GM23338 (cell line): Measurements from ENCODE around the gene EXOC3. TPM values are rescaled to one million over a fixed set of nuclear protein-coding genes. Genes with fewer than 3 reads are reported as not detected.

Experiments
- ATAC-seq: fragments of 200-7000 bp; cut with Tn5 transposase; 3 replicates; pipeline ENCODE4 v1.9.1; 2020
- DNase-seq: peaks from one replicate; pipeline ENCODE4 v3.0.0-alpha.2; 2015; ENCODE audit warnings: low spot score
- H2AFZ ChIP-seq: fragments of 200-600 bp; sonication (generic); 2 replicates; pipeline ENCODE4 v1.8.0; 2016; ENCODE audit warnings: antibody characterized with exemption, mild to moderate bottlenecking, moderate library complexity
- H3F3A ChIP-seq: fragments of 200-600 bp; sonication (generic); replicated peaks from 2 replicates; pipeline ENCODE4 v1.8.0; 2017; ENCODE audit warnings: antibody characterized with exemption, mixed run types, low read depth
- H3K27ac ChIP-seq: fragments of 200-600 bp; sonication (generic); 2 replicates; pipeline ENCODE4 v1.6.1; 2016; ENCODE audit warnings: low read depth
- H3K27me3 ChIP-seq: fragments of 200-600 bp; sonication (generic); 2 replicates; pipeline ENCODE4 v1.8.0; 2016; ENCODE audit warnings: mild to moderate bottlenecking, mixed run types, moderate library complexity; ENCODE audit not compliant: insufficient read depth
- H3K36me3 ChIP-seq: fragments of 200-600 bp; sonication (generic); 2 replicates; pipeline ENCODE4 v1.8.0; 2016; ENCODE audit warnings: mild to moderate bottlenecking; ENCODE audit not compliant: insufficient read depth
- H3K4me1 ChIP-seq: fragments of 200-600 bp; sonication (generic); 2 replicates; pipeline ENCODE4 v1.8.0; 2016; ENCODE audit warnings: mild to moderate bottlenecking, moderate library complexity; ENCODE audit not compliant: insufficient read depth
- H3K4me2 ChIP-seq: fragments of 200-600 bp; sonication (generic); 2 replicates; pipeline ENCODE4 v1.7.1; 2017; ENCODE audit warnings: mixed run types
- H3K4me3 ChIP-seq: fragments of 200-600 bp; sonication (generic); 2 replicates; pipeline ENCODE4 v1.6.1; 2016; ENCODE audit warnings: mixed run types
- H3K79me2 ChIP-seq: fragments of 200-600 bp; sonication (generic); replicated peaks from 2 replicates; pipeline ENCODE4 v1.8.0; 2017; ENCODE audit warnings: mild to moderate bottlenecking; ENCODE audit not compliant: insufficient read depth
- H3K9me2 ChIP-seq: fragments of 200-600 bp; sonication (generic); 2 replicates; pipeline ENCODE4 v1.8.0; 2017; ENCODE audit not compliant: insufficient read depth
- H4K20me1 ChIP-seq: fragments of 200-600 bp; sonication (generic); replicated peaks from 2 replicates; pipeline ENCODE4 v1.8.0; 2017; ENCODE audit warnings: mild to moderate bottlenecking; ENCODE audit not compliant: insufficient read depth
- H3K27ac Mint-ChIP-seq: 2 replicates; pipeline ENCODE4 v1.8.0; 2020; ENCODE audit warnings: inconsistent platforms, mild to moderate bottlenecking, moderate library complexity, mixed read lengths
- H3K27me3 Mint-ChIP-seq: 3 replicates; pipeline ENCODE4 v1.8.0; 2022; ENCODE audit warnings: low read depth, mild to moderate bottlenecking, moderate library complexity, mixed read lengths, inconsistent platforms; ENCODE audit not compliant: insufficient read depth, poor library complexity
- H3K36me3 Mint-ChIP-seq: 3 replicates; pipeline ENCODE4 v1.8.0; 2021; ENCODE audit warnings: low read depth, mild to moderate bottlenecking, inconsistent platforms, moderate library complexity, mixed read lengths
- H3K4me1 Mint-ChIP-seq: 3 replicates; pipeline ENCODE4 v1.8.0; 2020; ENCODE audit warnings: mild to moderate bottlenecking, inconsistent platforms, mixed read lengths
- H3K4me3 Mint-ChIP-seq: 3 replicates; pipeline ENCODE4 v1.8.0; 2021; ENCODE audit warnings: moderate library complexity, mild to moderate bottlenecking, inconsistent platforms, mixed read lengths
- H3K9me3 Mint-ChIP-seq: 3 replicates; pipeline ENCODE4 v1.8.0; 2020; ENCODE audit warnings: moderate library complexity, mild to moderate bottlenecking, inconsistent platforms, mixed read lengths
- CTCF ChIP-seq, 2 experiments: fragments of 200-600 bp in 1 of 2; sonication (generic) in 1 of 2; conservative IDR thresholded peaks; 2 replicates each; pipeline versions ENCODE4 v1.5.1 to v1.6.1; 2016 to 2017; ENCODE audit warnings: antibody characterized with exemption in 2 of 2, low read depth in 2 of 2, mild to moderate bottlenecking in 2 of 2, moderate library complexity in 1 of 2
- EZH2 ChIP-seq: fragments of 200-600 bp; sonication (generic); IDR thresholded peaks from one replicate; pipeline ENCODE4 v1.8.0; 2017; ENCODE audit warnings: antibody characterized with exemption, mild to moderate bottlenecking, low read depth; ENCODE audit not compliant: unreplicated experiment
- EZH2phosphoT487 ChIP-seq: fragments of 200-600 bp; sonication (generic); IDR thresholded peaks from one replicate; pipeline ENCODE4 v1.8.1; 2018; ENCODE audit warnings: antibody characterized with exemption; ENCODE audit not compliant: unreplicated experiment
- JUNB ChIP-seq: IDR thresholded peaks from one replicate; pipeline ENCODE4 v1.6.1; 2016; ENCODE audit warnings: antibody characterized with exemption; ENCODE audit not compliant: unreplicated experiment
- NANOG ChIP-seq: IDR thresholded peaks from 2 replicates; pipeline ENCODE4 v1.6.1; 2016; ENCODE audit warnings: antibody characterized with exemption, borderline replicate concordance
- POLR2AphosphoS5 ChIP-seq: IDR thresholded peaks from 2 replicates; pipeline ENCODE4 v1.6.1; 2016; ENCODE audit warnings: antibody characterized with exemption, low read depth
- REST ChIP-seq: IDR thresholded peaks from one replicate; pipeline ENCODE4 v1.6.1; 2018; ENCODE audit warnings: antibody characterized with exemption; ENCODE audit not compliant: unreplicated experiment
- STAT1 ChIP-seq: IDR thresholded peaks from one replicate; pipeline ENCODE4 v1.6.1; 2016; ENCODE audit warnings: antibody characterized with exemption; ENCODE audit not compliant: unreplicated experiment
- ZNF114 ChIP-seq: fragments of 250-450 bp; sonication (Bioruptor Pico); IDR thresholded peaks from 2 replicates; pipeline ENCODE4 v1.5.0; 2020; ENCODE audit warnings: mild to moderate bottlenecking, moderate library complexity
- ZNF462 ChIP-seq: fragments of 250-450 bp; sonication (Bioruptor Pico); IDR thresholded peaks from 2 replicates; pipeline ENCODE4 v1.5.0; 2020; ENCODE audit warnings: mild to moderate bottlenecking, moderate library complexity
- polyA plus RNA-seq: library from polyadenylated mRNA; unstranded; fragments of >200 nt; fragmentation: Nextera tagmentation; extraction: Ambion mirVana; gene quantifications from 2 replicates; pipeline ENCODE4 v1.2.1, GENCODE V29; 2016
- total RNA-seq: library from RNA; depleted of rRNA; stranded (reverse); fragments of >200 nt; shearing (Covaris generic); gene quantifications from 2 replicates; pipeline ENCODE4 v1.2.3, GENCODE V29; 2014

Gene EXOC3
- total and polyA plus RNA-seq, 2 experiments from 2014 or later: 13.4 to 31.6 TPM

DNA sequence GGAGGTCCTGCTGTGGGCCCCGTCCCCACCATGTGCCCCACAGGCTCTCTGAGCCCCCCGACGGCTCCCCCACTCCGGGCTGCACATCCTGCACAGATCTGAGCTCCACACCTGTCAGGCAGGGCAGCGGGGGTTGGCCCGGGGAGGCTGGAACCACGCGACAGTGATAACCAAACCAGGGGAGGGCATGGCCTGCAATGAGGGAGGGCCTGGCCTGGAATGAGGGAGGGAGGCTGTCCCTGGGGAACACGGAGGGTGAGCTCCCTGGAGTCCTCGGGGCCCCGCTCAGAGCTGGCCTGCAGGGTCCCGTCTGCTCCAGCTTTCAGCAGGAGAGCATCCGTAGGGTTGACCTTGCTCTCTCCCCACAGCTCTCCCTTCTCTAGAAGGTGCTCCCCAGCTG is 50.8 kb downstream of the EXOC3 start:
- ATAC-seq (peak; percentile 10), DNase-seq (no peak)
- Mint-ChIP-seq H3K36me3 (no peaks in the 10 kb centered on the region; the same call in 2 of the 3 replicates), H3K27ac (no peak overlapping the region), H3K4me1 (peaks cover 19% of the 10 kb centered on the region), H3K9me3 (0 out of 3 replicates have a peak, but pooled peaks cover 4% of the 10 kb centered on the region), H3K4me3 (no peak overlapping the region), H3K27me3 (peaks cover 79% of the 10 kb centered on the region)
- Histone ChIP-seq H3F3A (no peaks in the 10 kb centered on the region), H3K9me2 (no peaks in the 10 kb centered on the region), H3K4me1 (no peaks in the 10 kb centered on the region; the same call in 1 of the 2 replicates), H3K36me3 (no peaks in the 10 kb centered on the region), H3K27me3 (peaks cover 16% of the 10 kb centered on the region), H3K4me2 (no peak overlapping the region), H4K20me1 (no peaks in the 10 kb centered on the region), H2AFZ (no peak overlapping the region), H3K27ac (no peak overlapping the region), H3K4me3 (no peak overlapping the region), H3K79me2 (no peaks in the 10 kb centered on the region)
- TF ChIP-seq EZH2phosphoT487: no peak

GRCh38 chr5:494667-495255 is 51.8 kb downstream of the EXOC3 start:
- Mint-ChIP-seq H3K9me3 (0 out of 3 replicates have a peak, but pooled peaks cover 4% of the 10 kb centered on the region), H3K4me3 (peak overlapping the region; percentile 48; the same call in 2 of the 3 replicates), H3K4me1 (peaks cover 19% of the 10 kb centered on the region), H3K27ac (no peak overlapping the region), H3K27me3 (peaks cover 86% of the 10 kb centered on the region), H3K36me3 (no peaks in the 10 kb centered on the region; the same call in 2 of the 3 replicates)
- H3K9me2 ChIP-seq: no peaks in the 10 kb centered on the region
- peaks cover 16% of the 10 kb centered on the region for H3K27me3 ChIP-seq
- H3K79me2 ChIP-seq: no peaks in the 10 kb centered on the region
- H3K36me3 ChIP-seq: no peaks in the 10 kb centered on the region
- no peak for DNase-seq
- H3K4me1 ChIP-seq: no peaks in the 10 kb centered on the region; the same call in 1 of the 2 replicates
- H4K20me1 ChIP-seq: no peaks in the 10 kb centered on the region
- no peak overlapping the region for H3K27ac ChIP-seq
- H3K4me2 ChIP-seq: no peak overlapping the region; the same call in 1 of the 2 replicates
- no peaks in the 10 kb centered on the region for H3F3A ChIP-seq
- no peak overlapping the region for H3K4me3 ChIP-seq
- H2AFZ ChIP-seq: no peak overlapping the region
- no peak for ATAC-seq
- TF ChIP-seq REST: no peak
- no peak for TF ChIP-seq POLR2AphosphoS5
- no peak for TF ChIP-seq ZNF114 (CRISPR knock-in tag)
- TF ChIP-seq JUNB: no peak
- TF ChIP-seq EZH2phosphoT487: no peak
- TF ChIP-seq NANOG: no peak
- TF ChIP-seq STAT1: no peak
- no peak for TF ChIP-seq EZH2
- TF ChIP-seq CTCF (conservative IDR thresholded peaks at IDR 0.05; ENCODE audit: low read depth in 2 of 2): no peak
- TF ChIP-seq ZNF462: no peak
